SJSA1 (cell line): ENCODE results near the gene FCGR3A. TPM values are rescaled to one million over a fixed set of nuclear protein-coding genes. Genes with fewer than 3 reads are reported as not detected.
"Not testable (repeated sequence)": the region's sequence is repeated elsewhere in the genome, so short reads cannot be mapped to it uniquely, and the experiment has no call there.

Source experiments
- DNase-seq, 2 experiments: peaks; one replicate each; pipeline ENCODE4 v3.0.0-alpha.2; 2015 to 2020; ENCODE audit warnings: low spot score in 2 of 2, low read depth in 1 of 2
- H3K27ac ChIP-seq: fragments of 250-450 bp; sonication (Bioruptor Pico); 2 replicates; pipeline ENCODE4 v1.5.1; 2020; ENCODE audit warnings: mild to moderate bottlenecking, moderate library complexity
- H3K27me3 ChIP-seq: fragments of 250-450 bp; sonication (Bioruptor Pico); replicated peaks from 2 replicates; pipeline ENCODE4 v1.5.1; 2020; ENCODE audit warnings: mild to moderate bottlenecking, moderate library complexity
- H3K36me3 ChIP-seq: fragments of 250-450 bp; sonication (Bioruptor Pico); 2 replicates; pipeline ENCODE4 v1.5.1; 2020; ENCODE audit warnings: mild to moderate bottlenecking
- H3K4me1 ChIP-seq: fragments of 250-450 bp; sonication (Bioruptor Pico); replicated peaks from 2 replicates; pipeline ENCODE4 v1.6.1; 2021; ENCODE audit warnings: mild to moderate bottlenecking
- H3K4me3 ChIP-seq: fragments of 250-450 bp; sonication (Bioruptor Pico); 2 replicates; pipeline ENCODE4 v1.5.1; 2020; ENCODE audit warnings: mild to moderate bottlenecking
- H3K9me3 ChIP-seq: fragments of 250-450 bp; sonication (Bioruptor Pico); replicated peaks from 2 replicates; pipeline ENCODE4 v1.5.1; 2020; ENCODE audit warnings: mild to moderate bottlenecking
- total RNA-seq: library from RNA; depleted of rRNA; stranded (reverse); fragments of >200 nt; shearing (Covaris generic); gene quantifications from 2 replicates; pipeline ENCODE4 v1.2.3, GENCODE V29; 2014

The FCGR3A gene
- total RNA-seq, 1 experiment from 2014 or later, result not detected

DNA sequence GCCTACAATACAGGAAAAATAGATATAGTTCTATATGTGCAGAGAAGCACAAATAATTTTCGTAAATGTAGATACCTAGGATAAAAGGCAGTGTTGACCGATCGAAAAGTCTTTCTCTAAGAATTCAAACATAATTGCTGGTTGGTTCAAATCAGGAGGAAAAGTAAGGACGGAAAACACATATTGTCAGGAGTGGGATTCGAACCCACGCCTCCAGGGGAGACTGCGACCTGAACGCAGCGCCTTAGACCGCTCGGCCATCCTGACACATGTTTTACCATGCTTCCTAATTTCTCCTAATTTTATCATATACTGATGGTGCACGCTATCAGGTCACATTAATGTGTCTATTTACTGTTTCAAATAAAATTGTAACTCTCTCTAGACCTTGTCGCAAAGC, 19.5 kb downstream of the FCGR3A start:
- H3K36me3 ChIP-seq, H3K27me3 ChIP-seq, H3K9me3 ChIP-seq, H3K4me1 ChIP-seq, H3K27ac ChIP-seq: not testable (repeated sequence)
- peak; percentile 70 to 74 for DNase-seq
- peak overlapping the region; percentile 42 for H3K4me3 ChIP-seq

- not testable (repeated sequence) for H3K9me3 ChIP-seq, H3K27me3 ChIP-seq, H3K36me3 ChIP-seq, DNase-seq, H3K4me1 ChIP-seq, H3K27ac ChIP-seq
- H3K4me3 ChIP-seq, result peak overlapping the region; percentile 42
These were observed 20.0 kb downstream of the FCGR3A start for GRCh38 chr1:161529463-161530104.

GRCh38 chr1:161528550-161528949, 21.1 kb downstream of the FCGR3A start:
- DNase-seq, H3K4me3 ChIP-seq, H3K4me1 ChIP-seq, H3K27me3 ChIP-seq, H3K36me3 ChIP-seq, H3K27ac ChIP-seq, H3K9me3 ChIP-seq: not testable (repeated sequence)

GRCh38 chr1:161525918-161526317, 23.7 kb downstream of the FCGR3A start:
- not testable (repeated sequence) for H3K36me3 ChIP-seq, H3K4me1 ChIP-seq, H3K27ac ChIP-seq, DNase-seq, H3K27me3 ChIP-seq, H3K4me3 ChIP-seq, H3K9me3 ChIP-seq

- H3K4me3 ChIP-seq, DNase-seq, H3K27ac ChIP-seq, H3K4me1 ChIP-seq, H3K36me3 ChIP-seq, H3K27me3 ChIP-seq, H3K9me3 ChIP-seq: not testable (repeated sequence)
These were observed 24.3 kb downstream of the FCGR3A start for GRCh38 chr1:161525321-161525720.

DNA sequence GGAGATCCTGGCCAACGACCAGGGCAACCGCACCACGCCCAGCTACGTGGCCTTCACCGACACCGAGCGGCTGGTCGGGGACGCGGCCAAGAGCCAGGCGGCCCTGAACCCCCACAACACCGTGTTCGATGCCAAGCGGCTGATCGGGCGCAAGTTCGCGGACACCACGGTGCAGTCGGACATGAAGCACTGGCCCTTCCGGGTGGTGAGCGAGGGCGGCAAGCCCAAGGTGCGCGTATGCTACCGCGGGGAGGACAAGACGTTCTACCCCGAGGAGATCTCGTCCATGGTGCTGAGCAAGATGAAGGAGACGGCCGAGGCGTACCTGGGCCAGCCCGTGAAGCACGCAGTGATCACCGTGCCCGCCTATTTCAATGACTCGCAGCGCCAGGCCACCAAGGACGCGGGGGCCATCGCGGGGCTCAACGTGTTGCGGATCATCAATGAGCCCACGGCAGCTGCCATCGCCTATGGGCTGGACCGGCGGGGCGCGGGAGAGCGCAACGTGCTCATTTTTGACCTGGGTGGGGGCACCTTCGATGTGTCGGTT, 24.8 kb downstream of the FCGR3A start:
- H3K36me3 ChIP-seq, H3K27ac ChIP-seq, H3K27me3 ChIP-seq, H3K4me1 ChIP-seq, H3K9me3 ChIP-seq: not testable (repeated sequence)
- H3K4me3 ChIP-seq, result peak overlapping the region; percentile 59
- peak in 1 of 2 experiments; percentile 14 for DNase-seq

DNA sequence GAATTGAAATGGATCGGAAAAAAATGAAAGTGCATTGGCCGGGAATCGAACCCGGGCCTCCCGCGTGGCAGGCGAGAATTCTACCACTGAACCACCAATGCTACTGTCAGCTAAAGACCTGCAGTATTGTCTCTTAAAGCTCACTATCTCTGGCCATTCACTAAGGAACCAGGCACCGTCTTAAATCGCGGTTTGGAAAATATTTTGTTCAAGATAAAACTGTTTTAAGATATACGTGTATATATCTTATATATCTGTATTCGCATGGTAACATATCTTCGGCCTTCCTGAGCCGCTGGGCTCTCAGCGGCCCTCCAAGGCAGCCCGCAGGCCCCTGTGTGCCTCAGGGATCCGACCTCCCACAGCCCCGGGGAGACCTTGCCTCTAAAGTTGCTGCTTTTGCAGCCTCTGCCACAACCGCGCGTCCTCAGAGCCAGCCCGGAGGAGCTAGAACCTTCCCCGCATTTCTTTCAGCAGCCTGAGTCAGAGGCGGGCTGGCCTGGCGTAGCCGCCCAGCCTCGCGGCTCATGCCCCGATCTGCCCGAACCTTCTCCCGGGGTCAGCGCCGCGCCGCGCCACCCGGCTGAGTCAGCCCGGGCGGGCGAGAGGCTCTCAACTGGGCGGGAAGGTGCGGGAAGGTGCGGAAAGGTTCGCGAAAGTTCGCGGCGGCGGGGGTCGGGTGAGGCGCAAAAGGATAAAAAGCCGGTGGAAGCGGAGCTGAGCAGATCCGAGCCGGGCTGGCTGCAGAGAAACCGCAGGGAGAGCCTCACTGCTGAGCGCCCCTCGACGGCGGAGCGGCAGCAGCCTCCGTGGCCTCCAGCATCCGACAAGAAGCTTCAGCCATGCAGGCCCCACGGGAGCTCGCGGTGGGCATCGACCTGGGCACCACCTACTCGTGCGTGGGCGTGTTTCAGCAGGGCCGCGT, 25.5 kb downstream of the FCGR3A start, which contains the start of gene HSPA6:
TSS of gene HSPA6 (plus strand) at position 724 of the 925 bp plus-strand sequence. CDS start at position 843, 119 bp downstream.
- H3K27ac ChIP-seq, result peak within 1 kb of the TSS; percentile 7; the same call in 1 of the 2 replicates
- peak within 1 kb of the TSS; percentile 59 for H3K4me3 ChIP-seq
- DNase-seq, result peak; percentile 76 to 87

DNA sequence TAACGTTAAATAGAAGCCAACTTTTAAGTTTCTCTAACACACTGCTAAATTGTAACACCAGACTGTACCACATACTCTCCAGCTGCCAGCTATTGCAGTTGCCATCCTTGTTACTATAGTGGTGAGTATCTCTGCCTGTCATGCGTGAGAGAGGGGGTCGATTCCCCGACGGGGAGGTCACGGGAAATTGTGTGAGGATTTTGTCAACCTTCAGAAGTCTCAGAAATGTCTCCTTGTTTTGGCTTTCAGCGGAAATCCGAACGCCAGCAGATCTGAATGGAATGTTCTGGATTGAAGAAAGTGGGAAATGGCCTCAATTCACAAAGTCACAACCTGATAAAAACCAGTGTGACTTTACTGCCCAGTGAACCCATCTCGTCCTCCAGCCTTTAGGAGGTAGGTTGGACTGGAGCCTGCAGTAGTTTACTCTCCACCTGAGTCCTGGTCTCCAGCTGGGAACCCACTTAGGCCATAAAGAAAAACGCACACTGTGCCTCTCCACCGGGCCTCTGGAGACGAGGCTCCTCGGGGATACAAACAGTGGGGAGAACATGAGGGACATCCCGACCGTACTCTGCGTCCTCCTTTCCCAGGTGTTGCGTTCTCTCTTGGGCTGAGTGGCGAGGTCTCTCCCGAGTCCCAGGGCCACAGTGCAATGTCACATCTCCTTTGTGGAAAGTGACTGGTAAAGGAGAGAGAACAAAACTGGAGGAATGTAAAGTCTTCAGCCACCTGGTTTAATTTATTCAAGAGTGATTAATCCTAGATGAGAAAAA, 26.4 kb downstream of the FCGR3A start:
- H3K27ac ChIP-seq, H3K36me3 ChIP-seq, H3K9me3 ChIP-seq, H3K4me3 ChIP-seq, DNase-seq, H3K27me3 ChIP-seq, H3K4me1 ChIP-seq: not testable (repeated sequence)

More for the DNA sequence above, 25.5 kb downstream of the FCGR3A start, which contains the start of gene HSPA6:
- H3K9me3 ChIP-seq, H3K27me3 ChIP-seq, H3K4me1 ChIP-seq, H3K36me3 ChIP-seq: not testable (repeated sequence)

- not testable (repeated sequence) for H3K4me3 ChIP-seq, H3K9me3 ChIP-seq, H3K4me1 ChIP-seq, H3K27me3 ChIP-seq, H3K36me3 ChIP-seq
- H3K27ac ChIP-seq, result peak overlapping the region; percentile 57; the same call in 1 of the 2 replicates
- DNase-seq, result peak in 1 of 2 experiments; percentile 11
These were observed 35.7 kb downstream of the FCGR3A start for GRCh38 chr1:161513953-161514352.

GRCh38 chr1:161513448-161513780, 36.2 kb downstream of the FCGR3A start:
- not testable (repeated sequence) for H3K27me3 ChIP-seq, H3K4me3 ChIP-seq, H3K4me1 ChIP-seq, DNase-seq, H3K36me3 ChIP-seq, H3K9me3 ChIP-seq
- peak overlapping the region; percentile 57; the same call in 1 of the 2 replicates for H3K27ac ChIP-seq

GRCh38 chr1:161512636-161513447, 36.8 kb downstream of the FCGR3A start:
- not testable (repeated sequence) for H3K4me3 ChIP-seq, H3K4me1 ChIP-seq, H3K27ac ChIP-seq, H3K27me3 ChIP-seq, DNase-seq, H3K9me3 ChIP-seq, H3K36me3 ChIP-seq

GRCh38 chr1:161511756-161512060, 37.9 kb downstream of the FCGR3A start:
- Histone ChIP-seq H3K9me3 (no peaks in the 10 kb centered on the region), H3K4me1 (peaks cover 5% of the 10 kb centered on the region), H3K27me3 (no peaks in the 10 kb centered on the region), H3K27ac (no peak overlapping the region), H3K4me3 (no peak overlapping the region), H3K36me3 (no peaks in the 10 kb centered on the region)
- no peak for DNase-seq
